ENCODE measurements around the gene STRN.

DNA sequence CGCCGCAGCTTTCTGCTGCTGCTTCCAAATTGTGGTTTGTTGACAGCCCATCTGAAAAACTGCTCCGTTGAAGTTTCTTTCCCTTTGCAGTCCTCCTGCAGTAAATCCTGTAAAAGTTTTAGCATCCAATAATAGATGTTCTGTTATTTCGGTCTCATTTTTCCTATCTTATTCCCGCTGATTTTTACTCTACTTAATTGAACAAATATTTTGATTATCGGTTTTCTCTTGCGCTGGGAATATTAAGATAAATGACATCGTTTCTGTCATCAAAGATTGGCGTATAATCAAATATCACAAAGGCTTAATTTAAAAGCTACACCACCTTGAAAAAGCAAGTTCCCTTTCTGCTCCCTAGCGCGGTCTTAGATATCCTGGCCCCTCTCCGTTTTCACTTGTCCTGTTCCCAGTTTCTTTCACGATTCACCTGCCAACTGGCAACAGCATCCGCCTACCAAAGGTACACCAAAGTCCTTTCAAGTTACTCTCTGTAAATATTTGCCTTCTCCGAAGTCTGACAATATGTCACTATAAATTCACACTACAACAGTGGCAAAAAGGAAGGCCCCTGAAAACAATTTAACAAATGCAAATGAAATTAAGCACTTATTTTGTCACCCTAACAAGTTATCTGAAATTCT lies 1.0 kb upstream of the STRN start:
- TF ChIP-seq POLR2A (IDR thresholded peaks at IDR 0.05; ENCODE audit: low read depth, low read length) = no peak
- no peak for TF ChIP-seq POLR2AphosphoS5 (IDR thresholded peaks at IDR 0.05; ENCODE audit: low read depth, low read length)
- TF ChIP-seq TAF1 (IDR thresholded peaks at IDR 0.05; ENCODE audit: borderline replicate concordance, low read depth, low read length) = no peak

Measured in GM12892 (cell line).